AG04450 (cell line): ENCODE results near the gene IRGM. TPM values are rescaled to one million over a fixed set of nuclear protein-coding genes. Genes with fewer than 3 reads are reported as not detected.

Source experiments
- CTCF ChIA-PET: fragments of 300-600, 350-600 bp; formaldehyde crosslinking; extraction: SDS; loops from one replicate; lab custom pipeline; 2022; ENCODE audit warnings: antibody characterized with exemption, inconsistent platforms; lab: Charles Lee
- POLR2A ChIA-PET: fragments of 350-600 bp; formaldehyde crosslinking; extraction: SDS; loops from one replicate; lab custom pipeline; 2021; ENCODE audit warnings: antibody characterized with exemption, inconsistent platforms; lab: Yijun Ruan, JAX
- DNase-seq: peaks from one replicate; pipeline ENCODE4 v3.0.0-alpha.2; 2011; ENCODE audit warnings: low read depth, low spot score
- H3K27ac ChIP-seq: one replicate; pipeline ENCODE4 v1.5.1; 2012; ENCODE audit warnings: low read depth, low read length, control low read depth
- H3K27me3 ChIP-seq: one replicate; pipeline ENCODE4 v1.6.0; 2012; ENCODE audit warnings: low read length; ENCODE audit not compliant: control insufficient read depth, insufficient read depth
- H3K4me3 ChIP-seq: 2 replicates; pipeline ENCODE4 v1.5.1; 2011; ENCODE audit warnings: mild to moderate bottlenecking, low read depth, low read length, control low read depth
- H3K9me3 ChIP-seq: 2 replicates; pipeline ENCODE4 v1.5.1; 2012; ENCODE audit warnings: low read length; ENCODE audit not compliant: control insufficient read depth, insufficient read depth
- CTCF ChIP-seq: IDR thresholded peaks from 2 replicates; pipeline ENCODE4 v1.5.1; 2011; ENCODE audit warnings: low read depth, low read length, control low read depth, inconsistent platforms
- polyA plus RNA-seq: library from polyadenylated mRNA; depleted of rRNA; stranded (reverse); fragments of >200 nt; gene quantifications from 2 replicates; pipeline ENCODE4 v1.2.3, GENCODE V29; 2011; rRNA removed

IRGM gene
- polyA plus RNA-seq, 1 experiment: not detected

- H3K27me3 ChIP-seq: peaks cover 4% of the 10 kb centered on the region
- no peak overlapping the region for H3K27ac ChIP-seq
- H3K4me3 ChIP-seq: no peak overlapping the region
- no peak for TF ChIP-seq CTCF
- no peak for DNase-seq
- POLR2A ChIA-PET: no interaction called here
- CTCF ChIA-PET: no interaction called here
- H3K9me3 ChIP-seq: no peaks in the 10 kb centered on the region
Observed at GRCh38 chr5:150860246-150860821, 14.0 kb downstream of the IRGM start.

DNA sequence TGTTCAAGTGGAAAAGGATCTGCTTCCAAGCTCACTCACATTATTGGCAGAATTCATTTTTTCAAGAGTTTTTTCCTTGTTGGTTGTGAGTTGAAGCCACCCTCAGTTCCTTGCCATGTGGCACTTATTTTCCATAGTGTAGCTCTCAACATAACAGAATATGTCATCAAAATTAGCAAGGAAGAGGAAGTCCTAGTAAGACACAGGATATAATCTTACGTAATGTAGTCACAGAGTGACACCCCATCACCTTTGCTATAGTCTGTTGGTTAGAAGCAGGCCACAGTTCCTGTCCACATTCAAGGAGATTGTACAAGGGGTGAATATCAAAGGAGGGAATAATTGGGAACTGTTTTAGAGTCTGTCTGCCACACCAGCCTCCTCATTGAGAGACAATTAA is 15.7 kb downstream of the IRGM start:
- H3K4me3 ChIP-seq: no peak overlapping the region
- no peaks in the 10 kb centered on the region for H3K9me3 ChIP-seq
- peaks cover 4% of the 10 kb centered on the region for H3K27me3 ChIP-seq
- DNase-seq: no peak
- ChIA-PET CTCF (no interaction called here), POLR2A (no interaction called here)
- no peak overlapping the region for H3K27ac ChIP-seq
- no peak for TF ChIP-seq CTCF

DNA sequence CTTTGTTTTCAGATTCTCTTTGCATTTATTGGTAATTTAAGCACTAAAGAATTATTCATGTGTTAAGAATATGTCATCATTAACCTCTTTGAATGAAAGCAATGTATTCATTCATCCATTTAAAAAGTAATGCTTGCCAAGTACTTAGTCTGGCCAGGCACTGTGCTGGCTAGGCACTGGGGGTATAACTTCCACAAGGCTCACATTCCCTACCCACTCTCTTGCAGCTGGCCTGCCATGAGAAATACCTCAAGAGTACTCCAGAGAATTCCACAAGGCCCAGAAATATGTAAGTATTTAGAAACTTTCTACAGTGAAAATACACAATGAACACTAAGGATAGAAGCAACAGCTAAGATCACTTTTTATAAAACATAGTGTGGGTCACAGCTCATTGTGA is 33.0 kb downstream of the IRGM start:
- POLR2A ChIA-PET: no interaction called here
- H3K4me3 ChIP-seq: no peak overlapping the region
- H3K9me3 ChIP-seq: peaks cover 7% of the 10 kb centered on the region; the same call in 1 of the 2 replicates
- CTCF ChIA-PET: no interaction called here
- TF ChIP-seq CTCF: no peak
- peaks cover 2% of the 10 kb centered on the region for H3K27me3 ChIP-seq
- DNase-seq: no peak
- no peak overlapping the region for H3K27ac ChIP-seq

DNA sequence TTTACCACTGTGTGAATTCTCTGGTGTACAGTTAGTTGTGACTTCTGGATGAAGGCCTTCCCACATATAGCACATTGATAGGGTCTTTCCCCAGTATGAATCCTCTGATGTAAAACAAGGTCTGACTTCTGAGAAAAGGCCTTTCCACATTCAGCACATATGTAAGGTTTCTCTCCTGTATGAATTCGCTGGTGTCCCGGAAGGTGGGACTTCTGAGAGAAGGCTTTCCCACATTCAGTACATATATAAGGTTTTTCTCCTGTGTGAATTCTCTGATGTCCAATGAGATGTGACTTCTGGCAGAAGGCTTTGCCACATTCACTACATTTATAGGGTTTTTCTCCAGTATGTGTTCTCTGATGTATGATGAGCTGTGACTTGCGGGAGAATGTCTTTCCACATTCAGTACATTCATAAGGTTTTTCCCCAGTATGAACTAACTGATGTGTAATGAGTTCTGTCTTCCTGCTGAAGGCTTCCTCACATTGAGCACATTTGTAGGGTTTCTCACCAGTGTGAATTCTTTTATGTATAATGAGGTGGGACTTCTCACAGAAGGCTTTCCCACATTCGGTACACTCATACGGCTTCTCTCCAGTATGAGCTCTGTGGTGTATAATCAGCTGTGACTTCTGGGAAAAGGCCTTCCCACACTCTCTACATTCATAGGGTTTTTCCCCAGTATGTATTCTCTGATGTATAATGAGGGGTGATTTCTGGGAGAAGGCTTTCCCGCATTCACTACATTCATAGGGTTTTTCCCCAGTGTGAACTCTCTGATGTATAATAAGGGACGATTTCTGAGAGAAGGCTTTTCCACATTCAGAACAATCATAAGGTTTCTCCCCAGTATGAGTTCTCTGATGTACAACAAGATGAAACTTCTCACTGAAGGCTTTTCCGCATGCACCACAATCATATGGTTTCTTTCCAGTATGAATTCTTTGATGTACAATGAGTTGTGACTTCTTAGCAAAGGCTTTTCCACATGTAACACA is 49.4 kb downstream of the IRGM start:
- ChIA-PET CTCF (no interaction called here), POLR2A (no interaction called here)
- Histone ChIP-seq H3K27ac (no peak overlapping the region), H3K27me3 (no peaks in the 10 kb centered on the region), H3K9me3 (peaks cover 19% of the 10 kb centered on the region; the same call in 1 of the 2 replicates), H3K4me3 (no peak overlapping the region)
- no peak for DNase-seq
- TF ChIP-seq CTCF: no peak

Other genes with a start within 250 kb of the IRGM start
- 10.1 and 12.7 TPM in 2 replicates for gene SYNPO, start 205.9 kb upstream of the IRGM start, polyA plus RNA-seq
- 0.51 and 0.68 TPM in 2 replicates for gene MYOZ3, start 185.3 kb upstream of the IRGM start, polyA plus RNA-seq
- gene RBM22, start 145.5 kb upstream of the IRGM start, polyA plus RNA-seq: 42.4 and 49.5 TPM in 2 replicates
- 54.6 and 61.1 TPM in 2 replicates for gene DCTN4, start 87.5 kb upstream of the IRGM start, polyA plus RNA-seq
- gene SMIM3, start 67.8 kb upstream of the IRGM start, polyA plus RNA-seq: 34.3 and 36.3 TPM in 2 replicates
- 7.3 and 10.1 TPM in 2 replicates for gene ZNF300, start 58.5 kb downstream of the IRGM start, polyA plus RNA-seq
- gene GPX3, start 174.1 kb downstream of the IRGM start, polyA plus RNA-seq: 3.7 TPM in 2 replicates
- 42.6 and 49.2 TPM in 2 replicates for gene TNIP1, start 234.5 kb downstream of the IRGM start, polyA plus RNA-seq